Skin of body (tissue), 2 donors: ENCODE results near the gene FOXP2. TPM values are rescaled to one million over a fixed set of nuclear protein-coding genes. Genes with fewer than 3 reads are reported as not detected.
"Not testable (repeated sequence)": the region's sequence is repeated elsewhere in the genome, so short reads cannot be mapped to it uniquely, and the experiment has no call there.

Source experiments
- DNase-seq: peaks from one replicate; lab custom pipeline; 2025; lab: John Stamatoyannopoulos, UW
- total RNA-seq: library from RNA; depleted of rRNA; stranded (reverse); fragments of >200 nt; gene quantifications from one replicate; pipeline ENCODE4 v1.2.3, GENCODE V29; 2014

The FOXP2 gene
- total RNA-seq, 1 donor from 2014 or later: 12.5 TPM

DNA sequence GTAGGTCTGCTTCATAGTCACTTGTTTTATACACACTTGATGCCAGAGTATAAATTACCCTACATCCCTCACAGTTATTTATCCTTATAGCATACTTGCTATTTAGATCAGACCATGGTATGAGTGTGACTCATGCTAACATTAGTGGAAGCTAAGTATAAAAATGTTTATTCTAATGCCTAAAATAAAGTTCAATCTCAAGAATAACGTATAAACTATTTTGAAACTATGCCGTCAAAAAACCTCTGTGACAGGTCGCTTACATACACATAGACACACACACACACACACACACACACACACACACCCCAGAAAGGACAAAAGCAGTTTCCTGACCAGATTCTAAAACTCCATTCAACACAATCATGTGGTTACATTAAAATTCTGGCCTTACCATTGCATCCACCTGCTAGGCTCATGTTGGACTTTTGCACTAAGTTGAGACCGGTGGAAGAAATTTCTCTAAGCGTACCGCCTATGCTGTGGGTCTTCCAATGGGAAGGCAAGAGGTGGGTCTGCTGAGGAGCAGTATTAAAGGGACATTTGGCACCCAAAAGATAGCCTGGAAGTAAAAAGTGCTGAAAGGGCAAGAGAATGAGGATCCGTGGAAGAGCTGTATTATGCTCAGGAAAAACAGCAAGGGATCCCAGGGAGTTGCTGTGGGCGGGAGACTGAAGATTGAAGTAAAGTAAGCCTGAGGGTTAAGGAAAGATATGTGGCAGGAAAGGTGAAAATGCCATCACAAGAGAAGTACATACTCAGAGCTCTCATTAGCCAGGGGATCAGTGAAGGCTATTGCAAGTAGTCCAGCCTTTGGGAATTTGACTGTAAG, 5.0 kb downstream of the FOXP2 start:
- no peak for DNase-seq

GRCh38 chr7:114422507-114423501, 8.2 kb downstream of the FOXP2 start:
- DNase-seq: no peak

GRCh38 chr7:114426382-114426781, 11.8 kb downstream of the FOXP2 start:
- DNase-seq: no peak

DNA sequence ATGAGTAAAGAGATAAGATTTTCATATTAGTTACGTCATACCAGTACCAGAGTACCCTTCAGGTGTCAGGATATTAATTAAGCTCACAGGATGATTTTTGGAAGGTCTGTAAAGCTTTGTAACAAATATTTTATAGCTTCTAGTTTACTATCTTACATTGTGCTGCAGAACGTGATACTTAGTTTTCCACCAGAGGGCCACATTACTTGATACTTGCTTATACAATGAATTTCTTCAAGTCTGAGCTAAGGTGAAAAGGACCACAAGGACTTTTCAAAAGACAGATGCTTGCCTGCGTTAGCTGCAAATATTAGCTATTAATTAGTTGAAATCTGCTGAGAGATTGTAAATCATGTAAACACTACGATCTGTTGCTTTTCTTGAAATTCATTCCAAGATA, 12.2 kb downstream of the FOXP2 start:
- DNase-seq: no peak

- no peak for DNase-seq
Measured at GRCh38 chr7:114428211-114428610, 13.6 kb downstream of the FOXP2 start.

GRCh38 chr7:114431189-114431588, 16.6 kb downstream of the FOXP2 start:
- no peak for DNase-seq

GRCh38 chr7:114432061-114432460, 17.4 kb downstream of the FOXP2 start:
- DNase-seq: no peak

GRCh38 chr7:114432703-114433102, 18.1 kb downstream of the FOXP2 start:
- no peak for DNase-seq

- DNase-seq: no peak
Measured at GRCh38 chr7:114439581-114439980, 25.0 kb downstream of the FOXP2 start.

- DNase-seq: not testable (repeated sequence)
Measured at GRCh38 chr7:114440927-114441326, 26.3 kb downstream of the FOXP2 start.

DNA sequence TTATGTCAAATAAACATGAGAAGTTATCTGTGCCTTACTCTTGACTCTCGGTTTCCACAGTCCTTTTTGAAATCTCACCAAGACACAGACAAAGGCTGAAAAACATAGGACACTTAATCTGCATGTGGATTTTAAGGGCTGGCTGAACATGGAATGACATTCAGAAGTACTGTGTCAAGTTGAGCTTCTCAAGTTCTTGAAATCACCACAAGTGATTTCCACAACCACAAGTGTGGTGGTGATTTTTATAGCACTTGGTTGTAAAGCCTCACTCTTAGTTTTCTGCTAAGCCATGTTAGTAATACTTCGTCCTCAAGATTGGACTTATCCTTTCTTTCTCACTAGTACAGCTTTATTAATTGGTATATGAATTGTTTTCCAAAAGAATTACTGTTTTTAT, 29.6 kb downstream of the FOXP2 start:
- DNase-seq: no peak

DNA sequence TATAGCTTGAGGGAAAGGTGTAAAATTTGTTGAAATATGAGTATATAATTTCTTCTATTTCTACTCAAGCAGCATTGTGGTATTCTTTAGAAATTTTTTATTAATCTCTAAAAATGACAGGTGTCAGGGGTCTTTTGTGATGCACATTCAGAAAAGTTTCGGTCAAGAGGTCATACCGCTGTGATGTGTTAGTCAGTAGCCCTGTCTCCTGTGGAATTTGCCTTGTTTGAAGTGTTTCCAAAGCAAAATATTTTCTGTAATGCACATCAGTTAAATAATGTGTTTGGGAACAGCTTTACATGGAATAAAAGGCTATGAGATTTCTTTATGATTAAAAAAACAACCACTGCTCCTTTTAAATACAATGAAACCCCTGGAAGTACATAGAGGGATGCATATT, 35.8 kb downstream of the FOXP2 start:
- no peak for DNase-seq

DNA sequence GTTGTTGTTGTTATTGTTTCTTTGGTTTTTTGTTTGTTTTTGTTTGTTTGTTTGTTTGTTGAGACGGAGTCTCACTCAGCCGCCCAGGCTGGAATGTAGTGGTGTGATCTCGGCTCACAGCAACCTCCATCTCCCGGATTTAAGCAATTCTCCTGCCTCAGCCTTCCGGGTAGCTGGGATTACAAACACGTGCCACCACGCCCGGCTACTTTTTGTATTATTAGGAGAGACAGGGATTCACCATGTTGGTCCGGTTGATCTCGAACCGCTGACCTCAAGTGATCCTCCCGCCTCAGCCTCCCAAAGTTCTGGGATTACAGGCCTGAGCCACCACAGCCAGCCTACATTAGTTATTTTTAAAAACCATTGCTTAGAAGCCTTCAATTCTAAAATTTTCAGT, 45.0 kb downstream of the FOXP2 start:
- DNase-seq: no peak

- DNase-seq: no peak
Measured at GRCh38 chr7:114460021-114460420, 45.4 kb downstream of the FOXP2 start.

- no peak for DNase-seq
Measured at GRCh38 chr7:114466917-114467316, 52.3 kb downstream of the FOXP2 start.

DNA sequence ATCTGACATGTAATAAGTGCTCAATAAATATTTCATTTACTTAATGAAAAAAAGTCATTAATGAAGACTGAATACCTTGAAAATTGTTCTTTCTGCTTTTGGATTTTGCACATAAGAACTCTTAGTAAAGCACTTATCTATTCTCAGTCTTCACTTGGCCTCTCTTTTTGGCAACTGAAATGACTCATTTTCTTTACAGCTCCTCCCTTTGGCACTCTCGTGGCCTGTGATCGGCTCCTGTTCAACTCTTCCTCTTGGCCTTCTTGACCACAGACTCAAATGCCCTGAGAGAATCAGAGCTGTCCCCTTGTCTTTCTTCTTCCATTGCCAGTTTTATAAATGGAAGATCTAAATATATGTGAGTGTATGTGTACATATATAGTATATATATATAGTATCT, 54.2 kb downstream of the FOXP2 start:
- no peak for DNase-seq

DNA sequence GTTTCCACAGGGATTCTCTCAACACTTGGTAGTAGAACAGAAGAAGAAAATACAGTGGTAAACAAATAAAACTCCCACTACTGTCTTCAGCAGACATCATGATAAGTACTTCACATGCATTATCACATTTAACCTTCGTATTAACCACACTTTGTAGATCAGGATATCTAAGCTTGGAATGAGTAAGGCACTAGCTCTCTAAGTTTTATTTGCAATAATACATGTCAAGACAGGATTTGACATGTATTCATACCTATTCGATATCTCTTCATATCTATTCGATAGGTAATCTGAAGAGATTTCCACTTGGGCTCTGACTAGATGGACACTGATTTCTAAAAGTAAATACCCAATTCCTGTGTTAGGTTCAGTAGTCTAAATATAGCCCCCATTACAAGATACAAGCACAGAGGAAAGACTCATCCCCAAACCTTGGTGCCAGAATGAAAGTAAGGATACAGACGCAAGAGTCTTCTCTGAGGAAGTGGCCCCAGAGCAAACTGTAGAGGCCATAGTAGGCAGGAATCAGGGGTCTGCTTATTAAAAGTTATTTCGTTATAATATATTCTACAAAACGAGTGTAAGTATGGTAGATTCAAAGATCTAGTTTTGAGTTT, 58.4 kb downstream of the FOXP2 start:
- DNase-seq: no peak

DNA sequence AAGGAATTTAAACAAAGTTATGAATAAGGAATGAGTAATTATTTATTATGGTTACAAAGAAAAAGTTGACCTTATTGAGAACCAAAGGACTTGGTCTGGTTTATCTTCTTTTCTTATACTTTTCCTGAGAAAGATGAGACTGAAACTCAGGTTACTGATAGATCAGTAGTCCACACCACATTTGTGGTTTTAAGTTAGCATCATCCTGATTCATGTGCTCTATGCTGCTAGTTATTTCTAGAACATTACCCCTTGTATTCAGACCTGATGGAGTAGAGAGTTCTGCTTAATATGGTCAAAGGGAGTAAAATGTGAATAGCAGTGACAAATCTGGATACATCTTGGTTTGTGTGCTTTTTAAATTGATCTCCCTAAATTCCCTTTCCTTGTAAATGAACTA, 63.8 kb downstream of the FOXP2 start:
- no peak for DNase-seq

- peak; percentile 21 for DNase-seq
Measured at GRCh38 chr7:114481999-114482398, 67.4 kb downstream of the FOXP2 start.

GRCh38 chr7:114484226-114484625, 69.6 kb downstream of the FOXP2 start:
- DNase-seq: no peak

DNA sequence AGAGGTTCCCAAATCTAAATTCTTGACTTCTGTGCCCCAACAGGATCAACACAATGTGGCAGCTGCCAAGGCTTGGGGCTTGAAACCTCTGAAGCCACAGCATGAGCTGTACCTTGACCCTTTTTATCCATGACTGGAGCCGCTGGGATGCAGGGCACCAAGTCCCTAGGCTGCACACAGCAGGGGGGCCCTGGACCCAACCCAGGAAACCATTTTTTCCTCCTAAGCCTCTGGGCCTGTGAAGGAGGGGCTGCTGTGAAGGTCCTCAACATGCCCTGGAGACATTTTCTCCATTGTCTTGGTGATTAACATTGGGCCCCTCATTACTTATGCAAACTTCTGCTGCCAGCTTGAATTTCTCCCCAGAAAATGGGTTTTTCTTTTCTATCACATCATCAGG, 72.6 kb downstream of the FOXP2 start:
- DNase-seq: no peak

DNA sequence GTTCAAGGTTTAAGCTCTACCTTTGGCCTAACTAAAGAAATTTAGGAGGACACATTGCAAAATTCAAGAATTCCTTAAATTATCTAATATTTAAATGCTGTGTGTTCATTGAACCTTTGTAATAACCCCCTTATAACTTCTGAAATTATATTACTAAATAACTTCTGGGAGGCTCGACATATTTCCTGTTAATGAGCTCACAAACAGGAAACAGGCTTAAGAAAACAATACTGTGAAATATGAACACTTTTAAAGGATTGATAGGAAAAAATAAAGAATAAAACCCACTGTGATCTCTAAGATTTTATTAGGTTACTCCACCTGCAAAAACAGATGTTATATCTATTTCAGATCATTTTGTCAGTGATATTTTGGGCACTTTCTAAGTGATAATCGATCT, 74.1 kb downstream of the FOXP2 start:
- DNase-seq: no peak
